Breast epithelium (tissue), 4 donors: Measurements from ENCODE around the gene ZNRF2. TPM values are rescaled to one million over a fixed set of nuclear protein-coding genes. Genes with fewer than 3 reads are reported as not detected.
A peak's percentile ranks its signal among the peaks of the same experiment; 100 is the strongest.

Source experiments
- DNase-seq, 2 donors: peaks; one replicate each; pipeline ENCODE4 v3.0.0-alpha.2; 2019; ENCODE audit warnings: low spot score in 2 of 2
- H3K27ac ChIP-seq, 2 donors: fragments of 200-600 bp; sonication (generic) in 1 of 2; one replicate each; pipeline ENCODE4 v1.5.1; 2016 to 2019; ENCODE audit warnings: mild to moderate bottlenecking in 1 of 2
- H3K27me3 ChIP-seq, 2 donors: fragments of 200-600 bp; sonication (generic) in 1 of 2; one replicate each; pipeline versions ENCODE4 v1.5.1 to v1.6.0; 2017 to 2019; ENCODE audit warnings: control low read depth in 1 of 2, mild to moderate bottlenecking in 1 of 2
- H3K36me3 ChIP-seq: fragments of 200-600 bp; one replicate; pipeline ENCODE4 v1.5.1; 2019
- H3K4me1 ChIP-seq, 2 donors: fragments of 200-600 bp; sonication (generic); one replicate each; pipeline ENCODE4 v1.5.1; 2016 to 2019; ENCODE audit warnings: control low read depth in 1 of 2
- H3K4me3 ChIP-seq, 3 donors: fragments of 200-600 bp; sonication (generic); 1 replicate in 2 of 3; 2 replicates in 1 of 3; pipeline ENCODE4 v1.5.1; 2016 to 2019; ENCODE audit warnings: mild to moderate bottlenecking in 3 of 3, moderate library complexity in 2 of 3
- H3K9me3 ChIP-seq, 2 donors: fragments of 200-600 bp; sonication (generic) in 1 of 2; one replicate each; pipeline ENCODE4 v1.5.1; 2016 to 2019; ENCODE audit warnings: control low read depth in 1 of 2
- CTCF ChIP-seq, 3 donors: fragments of 450-650 bp; IDR thresholded peaks; one replicate each; pipeline ENCODE4 v1.5.1; 2016 to 2017; ENCODE audit warnings: antibody characterized with exemption in 3 of 3, mild to moderate bottlenecking in 3 of 3, moderate library complexity in 3 of 3
- POLR2A ChIP-seq: fragments of 450-650 bp; IDR thresholded peaks from one replicate; pipeline ENCODE4 v1.6.1; 2016; ENCODE audit warnings: antibody characterized with exemption, mild to moderate bottlenecking, moderate library complexity
- POLR2AphosphoS5 ChIP-seq, 3 donors: sonication (generic); formaldehyde crosslinking; IDR thresholded peaks; one replicate each; pipeline ENCODE4 v1.6.1; 2017; ENCODE audit warnings: antibody characterized with exemption in 3 of 3
- intact Hi-C: fragments of 100-400 bp; cut with DNase I; formaldehyde crosslinking; loops from one replicate; pipeline ENCODE4 v1.15.1; 2023; ENCODE audit warnings: low total_unique reads
- total RNA-seq, 3 donors: library from RNA; depleted of rRNA; stranded (reverse); fragments of >200 nt; gene quantifications; one replicate each; pipeline ENCODE4 v1.1.0, GENCODE V29; 2016

The ZNRF2 gene
- total RNA-seq, 3 donors from 2014 or later: 18.9 to 56.8 (median 30.5) TPM

GRCh38 chr7:30406664-30407425 lies 122.4 kb downstream of the ZNRF2 start:
- no peak for TF ChIP-seq CTCF (IDR thresholded peaks at IDR 0.05)
- TF ChIP-seq POLR2A: no peak
- no peak for TF ChIP-seq POLR2AphosphoS5 (IDR thresholded peaks at IDR 0.05)
- Histone ChIP-seq H3K4me3 (no peak overlapping the region), H3K36me3 (no peaks in the 10 kb centered on the region), H3K9me3 (no peaks in the 10 kb centered on the region), H3K4me1 (no peaks in the 10 kb centered on the region), H3K27me3 (no peaks in the 10 kb centered on the region), H3K27ac (peak overlapping the region; percentile 31 to 49)
- peak in 1 of 2 donors; percentile 77 for DNase-seq
- intact Hi-C loops: no loop called here

- Histone ChIP-seq H3K4me1 (no peaks in the 10 kb centered on the region), H3K27me3 (no peaks in the 10 kb centered on the region), H3K9me3 (no peaks in the 10 kb centered on the region), H3K4me3 (no peak overlapping the region), H3K27ac (no peak overlapping the region), H3K36me3 (no peaks in the 10 kb centered on the region)
- DNase-seq: no peak
- intact Hi-C loops: loop anchor here (10.0 kb wide), 1 partner anchor 136 kb away; no protein-coding TSS in a partner anchor
- TF ChIP-seq POLR2A (no peak), POLR2AphosphoS5 (IDR thresholded peaks at IDR 0.05) (no peak), CTCF (IDR thresholded peaks at IDR 0.05) (no peak)
These were observed 126.8 kb downstream of the ZNRF2 start for GRCh38 chr7:30411173-30411572.

DNA sequence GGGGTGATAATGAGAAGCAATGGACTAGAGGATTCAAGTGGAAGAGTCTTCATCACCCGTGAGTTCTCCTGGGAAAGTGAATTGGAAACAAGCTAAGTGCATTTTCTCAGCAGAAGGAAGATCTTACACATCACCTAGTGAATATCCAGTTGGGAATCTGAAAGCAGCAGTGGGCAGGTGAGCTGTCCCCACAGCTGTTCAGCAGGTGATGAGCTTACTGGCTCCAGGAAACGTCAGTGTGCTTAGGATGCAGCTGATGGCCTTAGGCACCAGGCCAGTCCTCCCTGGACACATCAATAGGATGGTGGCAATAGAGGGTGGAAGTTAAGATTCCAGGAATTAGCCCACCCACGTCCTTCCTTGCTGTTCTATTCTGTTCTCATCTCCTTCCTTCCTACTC lies 127.5 kb downstream of the ZNRF2 start:
- no peak for DNase-seq
- Histone ChIP-seq H3K27ac (no peak overlapping the region), H3K36me3 (no peaks in the 10 kb centered on the region), H3K27me3 (no peaks in the 10 kb centered on the region), H3K9me3 (no peaks in the 10 kb centered on the region), H3K4me3 (no peak overlapping the region), H3K4me1 (no peaks in the 10 kb centered on the region)
- TF ChIP-seq POLR2AphosphoS5 (IDR thresholded peaks at IDR 0.05) (no peak), CTCF (IDR thresholded peaks at IDR 0.05) (no peak)
- intact Hi-C loops: loop anchor here (10.0 kb wide), 1 partner anchor 137 kb away; no protein-coding TSS in a partner anchor

DNA sequence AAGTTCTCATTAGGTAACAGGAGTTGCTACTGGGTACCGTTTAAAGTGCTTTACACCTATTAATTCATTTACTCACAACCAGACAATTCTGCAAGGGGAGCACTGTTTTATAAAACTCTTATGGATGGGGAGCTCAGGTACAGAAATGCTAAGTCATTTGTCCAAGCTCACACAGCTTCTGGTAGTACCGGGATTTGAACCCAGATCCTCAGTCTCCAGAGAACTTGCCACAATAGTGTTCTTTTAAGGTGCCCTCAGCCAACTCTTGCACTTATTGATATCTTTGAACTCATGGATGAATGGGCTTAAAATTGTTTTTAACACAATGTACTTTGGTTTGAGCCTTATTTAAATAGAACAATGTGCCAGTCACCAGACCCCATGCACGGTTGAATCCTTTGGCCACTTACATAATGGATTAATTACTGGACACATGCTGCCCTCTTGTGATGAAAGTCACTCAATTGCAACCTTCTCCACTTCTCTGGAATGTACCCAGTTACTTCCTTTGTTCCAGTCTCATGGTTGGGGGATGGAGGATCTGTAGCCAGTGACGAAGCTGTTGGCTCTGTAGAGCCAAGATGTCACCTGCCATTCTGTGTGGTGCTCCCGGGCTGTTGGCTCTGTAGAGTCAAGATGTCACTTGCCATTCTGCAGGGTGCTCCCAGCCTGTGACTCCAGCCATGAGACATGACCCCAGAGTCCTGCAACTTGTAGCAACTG lies 128.5 kb downstream of the ZNRF2 start:
- Histone ChIP-seq H3K4me3 (no peak overlapping the region), H3K27ac (peak overlapping the region in 1 of 2 donors; percentile 10), H3K4me1 (no peaks in the 10 kb centered on the region), H3K27me3 (no peaks in the 10 kb centered on the region), H3K9me3 (no peaks in the 10 kb centered on the region), H3K36me3 (no peaks in the 10 kb centered on the region)
- peak in 1 of 3 donors; percentile 65 for TF ChIP-seq POLR2AphosphoS5 (IDR thresholded peaks at IDR 0.05)
- TF ChIP-seq POLR2A: no peak
- TF ChIP-seq CTCF (IDR thresholded peaks at IDR 0.05): peak in 2 of 3 donors; percentile 63 to 75
- peak in 1 of 2 donors; percentile 39 for DNase-seq
- intact Hi-C loops: loop anchor here (10.0 kb wide), 1 partner anchor 138 kb away; no protein-coding TSS in a partner anchor

DNA sequence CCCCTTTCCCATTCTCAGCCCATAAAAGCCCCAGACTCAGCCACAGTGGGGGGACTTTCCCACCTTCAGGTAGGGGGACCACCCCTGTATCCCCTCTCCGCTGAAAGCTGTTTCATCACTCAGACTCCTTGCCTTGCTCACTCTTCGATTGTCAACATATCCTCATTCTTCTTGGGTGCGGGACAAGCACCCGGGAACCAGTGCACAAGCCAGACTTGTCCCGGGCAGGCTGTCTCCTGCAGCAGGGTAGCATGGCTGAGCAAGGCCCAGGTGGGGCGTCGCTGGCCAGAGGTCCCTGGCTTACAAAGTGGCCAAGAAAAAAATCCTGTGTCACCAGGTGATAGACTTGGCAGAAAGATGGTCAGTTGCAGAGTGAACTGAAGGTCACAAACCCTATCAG lies 129.5 kb downstream of the ZNRF2 start:
- Histone ChIP-seq H3K36me3 (no peaks in the 10 kb centered on the region), H3K9me3 (no peaks in the 10 kb centered on the region), H3K27me3 (no peaks in the 10 kb centered on the region), H3K4me1 (no peaks in the 10 kb centered on the region), H3K27ac (no peak overlapping the region), H3K4me3 (no peak overlapping the region)
- intact Hi-C loops: loop anchor here (10.0 kb wide), 1 partner anchor 139 kb away; no protein-coding TSS in a partner anchor
- no peak for DNase-seq
- TF ChIP-seq CTCF (IDR thresholded peaks at IDR 0.05) (no peak), POLR2AphosphoS5 (IDR thresholded peaks at IDR 0.05) (no peak)
